Measurements from ENCODE around the gene MAPK8. TPM values are rescaled to one million over a fixed set of nuclear protein-coding genes. Genes with fewer than 3 reads are reported as not detected.

The MAPK8 gene
- total and polyA plus RNA-seq, 2 donors: 22.6 to 62.1 TPM

- Histone ChIP-seq H3K4me3 (ENCODE audit: low read length in 2 of 2) (no peak overlapping the region), H3K27me3 (ENCODE audit: control insufficient read depth in 2 of 2, insufficient read depth in 1 of 2, low read length in 1 of 2) (no peaks in the 10 kb centered on the region), H3K27ac (ENCODE audit: low read depth in 1 of 2, low read length in 1 of 2) (no peak overlapping the region), H3K9me3 (ENCODE audit: control insufficient read depth in 2 of 2, insufficient read depth in 1 of 2, low read length in 1 of 2) (no peaks in the 10 kb centered on the region), H3K36me3 (ENCODE audit: control insufficient read depth in 2 of 2, insufficient read depth in 2 of 2, low read length in 1 of 2) (no peaks in the 10 kb centered on the region), H3K4me1 (ENCODE audit: control insufficient read depth in 2 of 2, insufficient read depth in 2 of 2, low read length in 2 of 2) (peaks cover 5 to 43% of the 10 kb centered on the region in 2 donors)
- no peak for DNase-seq (ENCODE audit: low read depth in 6 of 9, low spot score in 9 of 9)
- whole genome bisulfite sequencing: 55% methylated on average over 3 of the region's 3 CpGs
These were observed 166.1 kb downstream of the MAPK8 start for GRCh38 chr10:48472501-48473069.

GRCh38 chr10:48473704-48474103 is 167.2 kb downstream of the MAPK8 start:
- no peak overlapping the region for H3K27ac ChIP-seq (ENCODE audit: low read depth in 1 of 2, low read length in 1 of 2)
- H3K36me3 ChIP-seq (ENCODE audit: control insufficient read depth in 2 of 2, insufficient read depth in 2 of 2, low read length in 1 of 2): no peaks in the 10 kb centered on the region
- H3K27me3 ChIP-seq (ENCODE audit: control insufficient read depth in 2 of 2, insufficient read depth in 1 of 2, low read length in 1 of 2): no peaks in the 10 kb centered on the region
- H3K4me3 ChIP-seq (ENCODE audit: low read length in 2 of 2): no peak overlapping the region
- 96% methylated on average over 5 of the region's 5 CpGs for WGBS
- DNase-seq (ENCODE audit: low read depth in 6 of 9, low spot score in 9 of 9): no peak
- H3K9me3 ChIP-seq (ENCODE audit: control insufficient read depth in 2 of 2, insufficient read depth in 1 of 2, low read length in 1 of 2): no peaks in the 10 kb centered on the region
- H3K4me1 ChIP-seq (ENCODE audit: control insufficient read depth in 2 of 2, insufficient read depth in 2 of 2, low read length in 2 of 2): peaks cover 5 to 32% of the 10 kb centered on the region in 2 donors

GRCh38 chr10:48474765-48475365 is 168.4 kb downstream of the MAPK8 start:
- H3K27ac ChIP-seq (ENCODE audit: low read depth in 1 of 2, low read length in 1 of 2): no peak overlapping the region
- WGBS: 96% methylated on average over 3 of the region's 3 CpGs
- no peak overlapping the region for H3K4me3 ChIP-seq (ENCODE audit: low read length in 2 of 2)
- H3K36me3 ChIP-seq (ENCODE audit: control insufficient read depth in 2 of 2, insufficient read depth in 2 of 2, low read length in 1 of 2): no peaks in the 10 kb centered on the region
- no peak for DNase-seq (ENCODE audit: low read depth in 6 of 9, low spot score in 9 of 9)
- H3K9me3 ChIP-seq (ENCODE audit: control insufficient read depth in 2 of 2, insufficient read depth in 1 of 2, low read length in 1 of 2): no peaks in the 10 kb centered on the region
- peaks cover 5 to 20% of the 10 kb centered on the region in 2 donors for H3K4me1 ChIP-seq (ENCODE audit: control insufficient read depth in 2 of 2, insufficient read depth in 2 of 2, low read length in 2 of 2)
- H3K27me3 ChIP-seq (ENCODE audit: control insufficient read depth in 2 of 2, insufficient read depth in 1 of 2, low read length in 1 of 2): no peaks in the 10 kb centered on the region

GRCh38 chr10:48475943-48476278 is 169.4 kb downstream of the MAPK8 start:
- WGBS: 98% methylated on average over 4 of the region's 4 CpGs
- no peak for DNase-seq (ENCODE audit: low read depth in 6 of 9, low spot score in 9 of 9)
- H3K4me3 ChIP-seq (ENCODE audit: low read length in 2 of 2): no peak overlapping the region

GRCh38 chr10:48476279-48476982 is 170.0 kb downstream of the MAPK8 start:
- no peaks in the 10 kb centered on the region for H3K27me3 ChIP-seq (ENCODE audit: control insufficient read depth in 2 of 2, insufficient read depth in 1 of 2, low read length in 1 of 2)
- WGBS: 80% methylated on average over 9 of the region's 9 CpGs
- H3K4me3 ChIP-seq (ENCODE audit: low read length in 2 of 2): no peak overlapping the region
- H3K36me3 ChIP-seq (ENCODE audit: control insufficient read depth in 2 of 2, insufficient read depth in 2 of 2, low read length in 1 of 2): no peaks in the 10 kb centered on the region
- no peak overlapping the region for H3K27ac ChIP-seq (ENCODE audit: low read depth in 1 of 2, low read length in 1 of 2)
- no peak for DNase-seq (ENCODE audit: low read depth in 6 of 9, low spot score in 9 of 9)
- peaks cover 0 to 7% of the 10 kb centered on the region in 2 donors for H3K4me1 ChIP-seq (ENCODE audit: control insufficient read depth in 2 of 2, insufficient read depth in 2 of 2, low read length in 2 of 2)
- H3K9me3 ChIP-seq (ENCODE audit: control insufficient read depth in 2 of 2, insufficient read depth in 1 of 2, low read length in 1 of 2): no peaks in the 10 kb centered on the region

More at GRCh38 chr10:48475943-48476278, 169.4 kb downstream of the MAPK8 start:
- no peaks in the 10 kb centered on the region for H3K36me3 ChIP-seq (ENCODE audit: control insufficient read depth in 2 of 2, insufficient read depth in 2 of 2, low read length in 1 of 2)
- H3K4me1 ChIP-seq (ENCODE audit: control insufficient read depth in 2 of 2, insufficient read depth in 2 of 2, low read length in 2 of 2): peaks cover 0 to 9% of the 10 kb centered on the region in 2 donors
- no peaks in the 10 kb centered on the region for H3K9me3 ChIP-seq (ENCODE audit: control insufficient read depth in 2 of 2, insufficient read depth in 1 of 2, low read length in 1 of 2)
- H3K27ac ChIP-seq (ENCODE audit: low read depth in 1 of 2, low read length in 1 of 2): no peak overlapping the region
- no peaks in the 10 kb centered on the region for H3K27me3 ChIP-seq (ENCODE audit: control insufficient read depth in 2 of 2, insufficient read depth in 1 of 2, low read length in 1 of 2)

DNA sequence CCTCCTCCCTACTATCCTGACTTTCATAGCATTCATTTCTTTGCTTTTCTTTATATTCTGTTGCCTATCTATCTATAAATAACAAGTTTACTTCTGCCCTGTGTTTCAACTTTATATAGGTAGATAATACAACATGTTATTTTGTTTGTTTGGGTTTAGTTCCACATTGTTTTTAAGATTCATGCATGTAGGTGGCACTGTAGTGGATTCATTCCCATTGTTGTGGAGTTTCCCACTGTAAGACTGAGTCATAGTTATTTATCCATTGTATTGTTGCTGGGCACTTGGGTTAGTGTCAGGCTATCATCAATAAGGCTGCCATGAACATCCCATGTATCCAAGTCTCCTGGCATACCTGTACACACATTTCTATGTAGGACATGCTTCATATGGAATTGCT is 170.7 kb downstream of the MAPK8 start:
- DNase-seq (ENCODE audit: low read depth in 6 of 9, low spot score in 9 of 9): no peak
- H3K27ac ChIP-seq (ENCODE audit: low read depth in 1 of 2, low read length in 1 of 2): no peak overlapping the region
- no peak overlapping the region for H3K4me3 ChIP-seq (ENCODE audit: low read length in 2 of 2)
- H3K36me3 ChIP-seq (ENCODE audit: control insufficient read depth in 2 of 2, insufficient read depth in 2 of 2, low read length in 1 of 2): no peaks in the 10 kb centered on the region
- H3K4me1 ChIP-seq (ENCODE audit: control insufficient read depth in 2 of 2, insufficient read depth in 2 of 2, low read length in 2 of 2): peaks cover 0 to 7% of the 10 kb centered on the region in 2 donors
- H3K27me3 ChIP-seq (ENCODE audit: control insufficient read depth in 2 of 2, insufficient read depth in 1 of 2, low read length in 1 of 2): no peaks in the 10 kb centered on the region
- no peaks in the 10 kb centered on the region for H3K9me3 ChIP-seq (ENCODE audit: control insufficient read depth in 2 of 2, insufficient read depth in 1 of 2, low read length in 1 of 2)

DNA sequence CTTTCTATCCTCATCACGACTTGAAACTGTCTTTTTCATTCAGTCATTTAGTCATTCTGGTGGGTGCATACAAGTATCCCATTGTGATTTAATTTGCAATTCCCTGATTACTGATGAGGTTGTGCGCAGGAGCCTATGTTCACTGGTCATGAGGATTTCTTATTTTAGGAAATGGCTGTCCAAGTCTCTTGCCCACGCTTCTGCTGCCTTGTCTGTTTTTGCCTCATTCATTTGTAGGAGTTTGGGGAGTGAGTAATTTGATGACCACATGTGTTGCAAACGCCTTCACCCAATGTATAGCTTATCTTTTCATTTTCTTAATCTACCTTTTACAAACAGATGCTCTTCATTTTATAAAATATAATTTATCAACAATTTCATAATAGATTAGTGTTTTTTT is 171.1 kb downstream of the MAPK8 start:
- DNase-seq (ENCODE audit: low read depth in 6 of 9, low spot score in 9 of 9): no peak
- Histone ChIP-seq H3K4me1 (ENCODE audit: control insufficient read depth in 2 of 2, insufficient read depth in 2 of 2, low read length in 2 of 2) (peaks cover 0 to 7% of the 10 kb centered on the region in 2 donors), H3K27me3 (ENCODE audit: control insufficient read depth in 2 of 2, insufficient read depth in 1 of 2, low read length in 1 of 2) (no peaks in the 10 kb centered on the region), H3K27ac (ENCODE audit: low read depth in 1 of 2, low read length in 1 of 2) (no peak overlapping the region), H3K4me3 (ENCODE audit: low read length in 2 of 2) (no peak overlapping the region), H3K9me3 (ENCODE audit: control insufficient read depth in 2 of 2, insufficient read depth in 1 of 2, low read length in 1 of 2) (no peaks in the 10 kb centered on the region), H3K36me3 (ENCODE audit: control insufficient read depth in 2 of 2, insufficient read depth in 2 of 2, low read length in 1 of 2) (no peaks in the 10 kb centered on the region)
- WGBS: 86% methylated on average over 4 of the region's 4 CpGs

DNA sequence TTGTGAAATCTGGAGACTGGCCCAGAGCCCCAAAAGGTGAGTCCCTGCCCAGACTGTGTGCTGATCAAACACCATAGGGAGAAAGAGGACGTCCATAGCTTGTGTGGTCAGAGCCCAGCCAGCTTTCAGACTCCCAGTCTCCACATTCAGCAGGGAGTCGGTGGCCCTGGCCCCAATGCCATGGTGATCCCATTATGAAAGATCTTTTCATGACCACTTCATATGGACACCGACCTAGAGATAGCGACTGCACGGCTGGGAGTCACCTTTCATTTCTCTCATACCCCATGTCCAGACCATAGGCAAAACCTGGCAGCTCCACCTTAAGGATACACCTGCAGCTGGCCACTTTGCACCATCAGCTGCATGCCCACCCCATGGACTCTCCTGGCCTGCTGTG is 172.0 kb downstream of the MAPK8 start:
- Histone ChIP-seq H3K4me1 (ENCODE audit: control insufficient read depth in 2 of 2, insufficient read depth in 2 of 2, low read length in 2 of 2) (peaks cover 0 to 7% of the 10 kb centered on the region in 2 donors), H3K36me3 (ENCODE audit: control insufficient read depth in 2 of 2, insufficient read depth in 2 of 2, low read length in 1 of 2) (no peaks in the 10 kb centered on the region), H3K9me3 (ENCODE audit: control insufficient read depth in 2 of 2, insufficient read depth in 1 of 2, low read length in 1 of 2) (no peaks in the 10 kb centered on the region), H3K27ac (ENCODE audit: low read depth in 1 of 2, low read length in 1 of 2) (no peak overlapping the region), H3K4me3 (ENCODE audit: low read length in 2 of 2) (no peak overlapping the region), H3K27me3 (ENCODE audit: control insufficient read depth in 2 of 2, insufficient read depth in 1 of 2, low read length in 1 of 2) (no peaks in the 10 kb centered on the region)
- no peak for DNase-seq (ENCODE audit: low read depth in 6 of 9, low spot score in 9 of 9)
- 95% methylated on average over 5 of the region's 5 CpGs for WGBS

GRCh38 chr10:48478980-48479811 is 172.7 kb downstream of the MAPK8 start:
- no peaks in the 10 kb centered on the region for H3K9me3 ChIP-seq (ENCODE audit: control insufficient read depth in 2 of 2, insufficient read depth in 1 of 2, low read length in 1 of 2)
- no peaks in the 10 kb centered on the region for H3K36me3 ChIP-seq (ENCODE audit: control insufficient read depth in 2 of 2, insufficient read depth in 2 of 2, low read length in 1 of 2)
- no peak for DNase-seq (ENCODE audit: low read depth in 6 of 9, low spot score in 9 of 9)
- 90% methylated on average over 30 of the region's 30 CpGs for WGBS
- H3K27ac ChIP-seq (ENCODE audit: low read depth in 1 of 2, low read length in 1 of 2): no peak overlapping the region
- H3K27me3 ChIP-seq (ENCODE audit: control insufficient read depth in 2 of 2, insufficient read depth in 1 of 2, low read length in 1 of 2): no peaks in the 10 kb centered on the region
- no peak overlapping the region for H3K4me3 ChIP-seq (ENCODE audit: low read length in 2 of 2)
- peaks cover 0 to 7% of the 10 kb centered on the region in 2 donors for H3K4me1 ChIP-seq (ENCODE audit: control insufficient read depth in 2 of 2, insufficient read depth in 2 of 2, low read length in 2 of 2)
